Measurements from ENCODE around the gene C1orf210.
A peak's percentile ranks its signal among the peaks of the same experiment; 100 is the strongest.

The C1orf210 gene

GRCh38 chr1:43275826-43276620 lies 9.4 kb downstream of the C1orf210 start:
- no peak for TF ChIP-seq CTCF (conservative IDR thresholded peaks at IDR 0.05; ENCODE audit: low read depth)
- POLR2A ChIA-PET (ENCODE audit: low non-redundant PET): no interaction called here
- no peak overlapping the region for H3K27ac ChIP-seq
- DNase-seq (ENCODE audit: low spot score): no peak
- CTCF ChIA-PET: interaction anchor here (0.6 to 0.7 kb wide), 2 partner anchors 47 to 373 kb away, joined by 3 read pairs; no protein-coding TSS in a partner anchor

DNA sequence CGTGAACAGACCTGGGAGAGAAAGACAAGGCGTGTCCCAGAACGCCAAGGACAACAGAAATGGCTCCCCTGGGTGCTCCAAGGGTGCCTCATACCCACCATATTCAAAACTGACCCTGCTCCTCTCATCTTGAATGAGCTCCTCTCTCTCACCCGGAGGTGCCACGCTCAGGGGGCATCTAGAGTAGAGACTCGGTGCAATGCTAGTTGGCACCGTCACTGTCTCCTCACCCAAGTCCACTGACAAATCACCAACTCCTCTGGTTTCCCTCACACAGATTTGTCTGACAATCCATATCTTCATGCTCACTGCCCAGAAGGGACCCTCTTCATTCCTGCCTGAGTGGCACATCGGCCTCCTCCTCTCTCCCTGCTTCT lies 10.6 kb downstream of the C1orf210 start:
- no peak for DNase-seq (ENCODE audit: low spot score)
- peak overlapping the region; percentile 57 for H3K27ac ChIP-seq
- no peak for TF ChIP-seq CTCF (conservative IDR thresholded peaks at IDR 0.05; ENCODE audit: low read depth)
- ChIA-PET CTCF (no interaction called here), POLR2A (ENCODE audit: low non-redundant PET) (interaction anchor here (0.6 kb wide), 1 partner anchor 535 kb away, joined by 5 read pairs; no protein-coding TSS in a partner anchor)

DNA sequence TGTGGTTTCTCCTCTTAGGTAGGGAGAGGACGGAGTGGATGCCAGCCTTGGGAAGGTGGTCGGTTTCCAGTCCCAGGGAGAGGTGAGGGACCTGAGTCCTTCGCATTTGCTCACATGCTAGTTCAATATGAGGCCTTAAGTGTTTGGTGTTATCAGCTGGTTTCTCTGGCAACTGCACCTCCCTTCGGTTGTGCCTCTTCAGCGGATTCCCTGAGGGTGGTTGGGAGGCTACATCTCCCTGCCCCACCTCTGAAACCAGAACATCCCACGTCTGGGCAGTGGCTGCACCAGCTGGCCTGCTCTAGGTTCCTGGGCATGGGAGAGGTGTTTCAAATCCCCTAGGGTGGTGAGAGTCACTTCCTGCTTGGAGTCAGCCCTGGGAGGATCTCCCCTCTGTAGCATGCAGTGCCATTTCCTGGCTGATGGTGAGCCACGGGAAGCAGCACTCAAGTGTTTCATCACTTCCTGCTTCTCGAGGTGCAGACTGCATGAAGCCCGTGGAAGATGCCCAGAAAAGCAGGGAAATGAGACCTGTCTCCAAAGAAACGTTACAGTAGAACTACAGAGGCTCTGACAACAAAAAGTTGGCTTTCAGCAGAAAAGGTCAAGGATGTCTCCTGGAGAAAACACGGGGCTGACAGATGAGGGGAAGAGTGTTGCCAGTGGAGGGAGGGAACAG lies 11.1 kb downstream of the C1orf210 start:
- TF ChIP-seq CTCF (conservative IDR thresholded peaks at IDR 0.05; ENCODE audit: low read depth): no peak
- POLR2A ChIA-PET (ENCODE audit: low non-redundant PET): no interaction called here

DNA sequence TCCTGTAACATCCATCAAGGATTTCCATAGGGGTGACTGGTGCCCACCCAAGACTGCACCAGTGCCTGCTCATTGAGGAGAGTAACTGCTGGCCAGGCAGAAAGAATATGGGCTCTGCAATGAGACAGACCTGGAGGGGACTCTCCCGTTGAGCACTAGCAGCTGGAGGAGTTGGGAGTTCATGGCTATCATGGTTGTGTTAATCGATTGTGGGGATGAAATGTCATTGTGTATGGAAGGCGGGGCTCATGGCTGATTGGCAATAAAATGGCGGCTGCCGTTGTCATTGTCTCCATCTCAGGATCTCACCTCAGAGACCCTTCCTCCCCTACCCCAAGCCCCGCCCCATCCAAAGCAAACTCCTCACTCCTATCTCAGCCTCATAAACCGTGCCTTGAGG lies 11.7 kb downstream of the C1orf210 start:
- DNase-seq (ENCODE audit: low spot score): no peak
- POLR2A ChIA-PET (ENCODE audit: low non-redundant PET): no interaction called here
- no peak for TF ChIP-seq CTCF (conservative IDR thresholded peaks at IDR 0.05; ENCODE audit: low read depth)
- CTCF ChIA-PET: no interaction called here
- peak overlapping the region; percentile 57 for H3K27ac ChIP-seq

More for the DNA sequence above, 11.1 kb downstream of the C1orf210 start:
- peak overlapping the region; percentile 57 for H3K27ac ChIP-seq
- peak; percentile 34 for DNase-seq (ENCODE audit: low spot score)
- CTCF ChIA-PET: no interaction called here

- no peak for TF ChIP-seq CTCF (conservative IDR thresholded peaks at IDR 0.05; ENCODE audit: low read depth)
- CTCF ChIA-PET: interaction anchor here (1.3 kb wide), 1 partner anchor 13 kb away, joined by 4 read pairs; the partner anchor contains the start of gene C1orf210
- H3K27ac ChIP-seq: no peak overlapping the region
- POLR2A ChIA-PET (ENCODE audit: low non-redundant PET): no interaction called here
- DNase-seq (ENCODE audit: low spot score): no peak
Observed at GRCh38 chr1:43272576-43273571, 12.5 kb downstream of the C1orf210 start.

GRCh38 chr1:43272161-43272560 lies 13.2 kb downstream of the C1orf210 start:
- no peak overlapping the region for H3K27ac ChIP-seq
- ChIA-PET CTCF (interaction anchor here (1.3 kb wide), 1 partner anchor 14 kb away, joined by 4 read pairs; the partner anchor contains the start of gene C1orf210), POLR2A (ENCODE audit: low non-redundant PET) (no interaction called here)
- TF ChIP-seq CTCF (conservative IDR thresholded peaks at IDR 0.05; ENCODE audit: low read depth): no peak
- DNase-seq (ENCODE audit: low spot score): no peak

Data from RWPE1 (cell line).